Right atrium auricular region (tissue), 2 donors: ENCODE data around the gene ALDH3A2. TPM values are rescaled to one million over a fixed set of nuclear protein-coding genes. Genes with fewer than 3 reads are reported as not detected.
"Not testable (repeated sequence)": the region's sequence is repeated elsewhere in the genome, so short reads cannot be mapped to it uniquely, and the experiment has no call there.

Experiments
- DNase-seq: peaks from one replicate; pipeline ENCODE4 v3.0.0-alpha.2; 2019; ENCODE audit warnings: low spot score
- H3K27ac ChIP-seq, 2 donors: fragments of 200-600 bp; sonication (generic); 1 replicate in 1 of 2; 2 replicates in 1 of 2; pipeline ENCODE4 v1.5.1; 2016 to 2019
- H3K27me3 ChIP-seq, 2 donors: fragments of 200-600 bp; sonication (generic); one replicate each; pipeline versions ENCODE4 v1.5.1 to v1.6.0; 2017 to 2019
- H3K36me3 ChIP-seq: fragments of 200-600 bp; sonication (generic); one replicate; pipeline ENCODE4 v1.5.1; 2016
- H3K4me1 ChIP-seq, 2 donors: fragments of 200-600 bp; sonication (generic); one replicate each; pipeline versions ENCODE4 v1.5.1 to v1.6.0; 2017 to 2019
- H3K4me3 ChIP-seq, 2 donors: fragments of 200-600 bp; sonication (generic); 1 replicate in 1 of 2; 2 replicates in 1 of 2; pipeline ENCODE4 v1.5.1; 2017 to 2019; ENCODE audit warnings: mild to moderate bottlenecking in 1 of 2, moderate library complexity in 1 of 2
- H3K9me3 ChIP-seq, 2 donors: fragments of 200-600 bp; sonication (generic); one replicate each; pipeline ENCODE4 v1.5.1; 2019
- total RNA-seq, 2 donors: library from RNA; depleted of rRNA; stranded (reverse); fragments of >200 nt; gene quantifications; one replicate each; pipeline ENCODE4 v1.1.0, GENCODE V29; 2016
- TF ChIP-seq, protein P1 (sequence below), 2 donors: fragments of 200-600 bp; sonication (generic); IDR thresholded peaks; one replicate each; pipeline ENCODE4 v1.5.1; 2019; ENCODE audit warnings: antibody characterized with exemption in 2 of 2

ALDH3A2 gene
- total RNA-seq, 2 donors from 2014 or later = 45.8 to 52.3 TPM

- no peaks in the 10 kb centered on the region for H3K27me3 ChIP-seq
- no peak for DNase-seq
- TF ChIP-seq, protein P1, sequence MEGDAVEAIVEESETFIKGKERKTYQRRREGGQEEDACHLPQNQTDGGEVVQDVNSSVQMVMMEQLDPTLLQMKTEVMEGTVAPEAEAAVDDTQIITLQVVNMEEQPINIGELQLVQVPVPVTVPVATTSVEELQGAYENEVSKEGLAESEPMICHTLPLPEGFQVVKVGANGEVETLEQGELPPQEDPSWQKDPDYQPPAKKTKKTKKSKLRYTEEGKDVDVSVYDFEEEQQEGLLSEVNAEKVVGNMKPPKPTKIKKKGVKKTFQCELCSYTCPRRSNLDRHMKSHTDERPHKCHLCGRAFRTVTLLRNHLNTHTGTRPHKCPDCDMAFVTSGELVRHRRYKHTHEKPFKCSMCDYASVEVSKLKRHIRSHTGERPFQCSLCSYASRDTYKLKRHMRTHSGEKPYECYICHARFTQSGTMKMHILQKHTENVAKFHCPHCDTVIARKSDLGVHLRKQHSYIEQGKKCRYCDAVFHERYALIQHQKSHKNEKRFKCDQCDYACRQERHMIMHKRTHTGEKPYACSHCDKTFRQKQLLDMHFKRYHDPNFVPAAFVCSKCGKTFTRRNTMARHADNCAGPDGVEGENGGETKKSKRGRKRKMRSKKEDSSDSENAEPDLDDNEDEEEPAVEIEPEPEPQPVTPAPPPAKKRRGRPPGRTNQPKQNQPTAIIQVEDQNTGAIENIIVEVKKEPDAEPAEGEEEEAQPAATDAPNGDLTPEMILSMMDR (IDR thresholded peaks at IDR 0.05) = no peak
Observed at GRCh38 chr17:19673623-19674022, 25.1 kb downstream of the ALDH3A2 start.

DNA sequence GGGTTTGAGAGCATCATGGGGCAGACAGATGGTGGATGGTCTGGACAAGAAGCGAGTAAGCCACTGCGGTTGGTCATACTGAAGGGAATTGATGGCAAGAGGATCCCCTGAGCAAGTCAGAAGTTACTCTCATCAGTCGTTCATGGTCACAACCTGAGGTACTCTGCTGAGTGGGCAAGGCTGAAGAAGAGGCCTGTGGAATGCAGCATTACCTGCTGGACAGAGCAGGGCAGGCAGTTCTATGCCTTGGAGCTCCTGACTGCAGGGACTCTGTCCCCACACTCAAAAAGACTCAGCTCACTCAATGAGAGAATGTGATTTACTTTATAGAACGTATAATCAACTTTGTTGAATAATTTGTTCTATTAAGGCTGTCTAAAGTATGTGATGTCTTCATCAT, 28.3 kb downstream of the ALDH3A2 start:
- peaks cover 0 to 7% of the 10 kb centered on the region in 2 donors for H3K4me1 ChIP-seq
- no peak for DNase-seq
- TF ChIP-seq, protein P1 (IDR thresholded peaks at IDR 0.05) = no peak
- H3K9me3 ChIP-seq = no peaks in the 10 kb centered on the region
- peaks cover 21% of the 10 kb centered on the region for H3K36me3 ChIP-seq
- no peak overlapping the region for H3K4me3 ChIP-seq
- H3K27me3 ChIP-seq = no peaks in the 10 kb centered on the region
- no peak overlapping the region for H3K27ac ChIP-seq

More at GRCh38 chr17:19673623-19674022, 25.1 kb downstream of the ALDH3A2 start:
- H3K9me3 ChIP-seq = no peaks in the 10 kb centered on the region
- H3K27ac ChIP-seq = no peak overlapping the region
- peaks cover 18% of the 10 kb centered on the region for H3K36me3 ChIP-seq
- no peak overlapping the region for H3K4me3 ChIP-seq
- H3K4me1 ChIP-seq = peaks cover 0 to 17% of the 10 kb centered on the region in 2 donors

GRCh38 chr17:19677736-19678379, 29.3 kb downstream of the ALDH3A2 start:
- Histone ChIP-seq H3K36me3 (peaks cover 21% of the 10 kb centered on the region), H3K27ac (no peak overlapping the region)
- TF ChIP-seq, protein P1 (IDR thresholded peaks at IDR 0.05) = no peak

GRCh38 chr17:19678581-19679453, 30.3 kb downstream of the ALDH3A2 start:
- H3K36me3 ChIP-seq = peaks cover 21% of the 10 kb centered on the region

More at GRCh38 chr17:19677736-19678379, 29.3 kb downstream of the ALDH3A2 start:
- no peak overlapping the region for H3K4me3 ChIP-seq
- H3K9me3 ChIP-seq = no peaks in the 10 kb centered on the region
- no peaks in the 10 kb centered on the region for H3K27me3 ChIP-seq
- no peak for DNase-seq
- no peaks in the 10 kb centered on the region for H3K4me1 ChIP-seq

DNA sequence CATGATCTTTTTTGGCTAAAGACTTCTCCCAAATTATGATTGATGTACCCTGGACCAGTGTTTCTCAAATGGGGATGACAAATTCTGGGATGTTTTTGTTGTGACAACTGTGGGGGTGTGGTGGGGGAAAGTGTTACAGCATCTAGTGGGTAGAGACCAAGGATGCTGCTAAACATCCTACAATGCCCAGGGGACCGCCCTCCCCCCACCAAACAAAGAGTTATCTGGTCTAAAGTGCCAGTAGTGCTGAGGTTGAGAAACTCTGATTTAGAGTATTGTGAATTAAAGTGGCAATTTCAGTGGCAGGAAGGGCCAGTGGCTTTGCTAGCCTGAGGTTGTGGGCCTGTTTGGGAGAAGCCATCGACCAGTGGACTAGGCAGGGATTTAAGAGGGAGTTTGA, 34.6 kb downstream of the ALDH3A2 start:
- Histone ChIP-seq H3K36me3 (peaks cover 3% of the 10 kb centered on the region), H3K4me1 (no peaks in the 10 kb centered on the region), H3K27me3 (no peaks in the 10 kb centered on the region), H3K9me3 (no peaks in the 10 kb centered on the region), H3K4me3 (no peak overlapping the region), H3K27ac (no peak overlapping the region)
- no peak for DNase-seq
- TF ChIP-seq, protein P1 (IDR thresholded peaks at IDR 0.05) = no peak

More at GRCh38 chr17:19678581-19679453, 30.3 kb downstream of the ALDH3A2 start:
- TF ChIP-seq, protein P1 (IDR thresholded peaks at IDR 0.05) = no peak
- no peaks in the 10 kb centered on the region for H3K4me1 ChIP-seq
- no peak overlapping the region for H3K4me3 ChIP-seq
- no peak overlapping the region for H3K27ac ChIP-seq
- H3K27me3 ChIP-seq = no peaks in the 10 kb centered on the region
- no peaks in the 10 kb centered on the region for H3K9me3 ChIP-seq
- no peak for DNase-seq

GRCh38 chr17:19684909-19685580, 36.5 kb downstream of the ALDH3A2 start:
- not testable (repeated sequence) for H3K4me1 ChIP-seq, H3K27ac ChIP-seq, H3K9me3 ChIP-seq, DNase-seq, H3K36me3 ChIP-seq, H3K4me3 ChIP-seq, H3K27me3 ChIP-seq
